H1 (cell line): ENCODE data around the gene UBIAD1. TPM values are rescaled to one million over a fixed set of nuclear protein-coding genes. Genes with fewer than 3 reads are reported as not detected.
A peak's percentile ranks its signal among the peaks of the same experiment; 100 is the strongest.

ENCODE experiments used
- CTCF ChIA-PET: fragments of 300-600 bp; sonication (Branson Sonifier 250); formaldehyde crosslinking; loops from one replicate; lab custom pipeline; 2021; ENCODE audit not compliant: partially characterized antibody; lab: Charles Lee
- POLR2A ChIA-PET: fragments of 300-600 bp; sonication (Branson Sonifier 250); formaldehyde crosslinking; loops from one replicate; lab custom pipeline; 2021; ENCODE audit warnings: inconsistent platforms; ENCODE audit not compliant: partially characterized antibody; lab: Charles Lee
- DNase-seq, 2 experiments: peaks; one replicate each; pipeline versions ENCODE4 v3.0.0 to v3.0.0-alpha.2; 2010 to 2022; ENCODE audit warnings: low spot score in 2 of 2, low read depth in 1 of 2, mixed read lengths in 1 of 2
- FAIRE-seq: peaks from 2 replicates; lab custom pipeline; 2011; peaks lifted over from hg19 to GRCh38; lab: Jason Lieb, UNC
- H2AFZ ChIP-seq: 2 replicates; pipeline ENCODE4 v1.8.1; 2012; ENCODE audit warnings: low read length, inconsistent platforms
- H2AK5ac ChIP-seq: 2 replicates; pipeline ENCODE4 v1.6.1; 2013; ENCODE audit warnings: low read depth, low read length
- H2BK120ac ChIP-seq: replicated peaks from 2 replicates; pipeline ENCODE3; 2013; ENCODE audit warnings: low read depth, low read length, inconsistent platforms
- H2BK12ac ChIP-seq: 2 replicates; pipeline ENCODE4 v1.6.1; 2013; ENCODE audit warnings: low read depth, low read length
- H2BK15ac ChIP-seq: 2 replicates; pipeline ENCODE4 v1.6.1; 2013; ENCODE audit warnings: low read length
- H2BK20ac ChIP-seq: 2 replicates; pipeline ENCODE4 v1.6.1; 2013; ENCODE audit warnings: low read length
- H2BK5ac ChIP-seq: 2 replicates; pipeline ENCODE4 v1.6.1; 2013; ENCODE audit warnings: low read depth, low read length
- H3K14ac ChIP-seq: 2 replicates; pipeline ENCODE4 v1.6.1; 2013; ENCODE audit warnings: inconsistent platforms; ENCODE audit not compliant: insufficient read length
- H3K18ac ChIP-seq: 2 replicates; pipeline ENCODE4 v1.6.1; 2013; ENCODE audit warnings: low read length; ENCODE audit errors: extremely low read depth
- H3K23ac ChIP-seq: 2 replicates; pipeline ENCODE4 v1.6.1; 2013; ENCODE audit warnings: inconsistent platforms; ENCODE audit not compliant: insufficient read length
- H3K23me2 ChIP-seq: 2 replicates; pipeline ENCODE4 v1.6.1; 2013; ENCODE audit warnings: low read depth, low read length
- H3K27ac ChIP-seq: 2 replicates; pipeline ENCODE4 v1.6.1; 2011; ENCODE audit warnings: low read depth, low read length, inconsistent platforms
- H3K27me3 ChIP-seq, 4 experiments: replicated peaks in 1 of 4; 1 replicate in 1 of 4; 2 replicates in 3 of 4; pipeline versions ENCODE4 v1.6.1 to v1.8.1; 2011 to 2013; ENCODE audit warnings: low read length in 3 of 4, mild to moderate bottlenecking in 3 of 4, inconsistent platforms in 2 of 4, mixed read lengths in 2 of 4, moderate library complexity in 1 of 4; ENCODE audit not compliant: control insufficient read depth in 3 of 4, insufficient read depth in 3 of 4; ENCODE audit errors: extremely low read depth in 1 of 4
- H3K36me3 ChIP-seq, 4 experiments: 2 replicates each; pipeline versions ENCODE4 v1.6.1 to v1.8.1; 2011 to 2013; ENCODE audit warnings: mild to moderate bottlenecking in 4 of 4, low read length in 3 of 4, moderate library complexity in 2 of 4, control low read depth in 1 of 4, inconsistent platforms in 1 of 4; ENCODE audit not compliant: insufficient read depth in 4 of 4, control insufficient read depth in 2 of 4
- H3K4ac ChIP-seq: replicated peaks from 2 replicates; pipeline ENCODE3; 2013; ENCODE audit warnings: low read length, low read depth, mixed read lengths, inconsistent platforms; ENCODE audit not compliant: insufficient read length
- H3K4me1 ChIP-seq, 4 experiments: replicated peaks in 1 of 4; 1 replicate in 1 of 4; 2 replicates in 3 of 4; pipeline versions ENCODE4 v1.6.1 to v1.8.1; 2011 to 2013; ENCODE audit warnings: low read length in 3 of 4, inconsistent platforms in 2 of 4, mixed read lengths in 1 of 4; ENCODE audit not compliant: insufficient read depth in 4 of 4, control insufficient read depth in 3 of 4
- H3K4me2 ChIP-seq, 2 experiments: 2 replicates each; pipeline versions ENCODE4 v1.6.1 to v1.8.1; 2011 to 2013; ENCODE audit warnings: low read depth in 2 of 2, low read length in 2 of 2, control low read depth in 1 of 2, inconsistent platforms in 1 of 2, mild to moderate bottlenecking in 1 of 2; ENCODE audit not compliant: insufficient read depth in 1 of 2
- H3K4me3 ChIP-seq, 4 experiments: fragments of 200-600, 300-600 bp in 1 of 4; sonication (generic), shearing (Covaris generic), sonication (Bioruptor Twin) in 1 of 4; 2 replicates each; pipeline versions ENCODE4 v1.5.1 to v1.8.1; 2011 to 2016; ENCODE audit warnings: low read length in 4 of 4, low read depth in 3 of 4, control low read depth in 2 of 4, inconsistent platforms in 2 of 4, mild to moderate bottlenecking in 2 of 4, mixed read lengths in 1 of 4, moderate library complexity in 1 of 4; ENCODE audit not compliant: insufficient read depth in 2 of 4; ENCODE audit errors: extremely low read depth in 1 of 4
- H3K56ac ChIP-seq: replicated peaks from 2 replicates; pipeline ENCODE3; 2013; ENCODE audit warnings: low read depth, mild to moderate bottlenecking, mixed read lengths, low read length, inconsistent platforms; ENCODE audit not compliant: insufficient read length
- H3K79me1 ChIP-seq: 2 replicates; pipeline ENCODE4 v1.6.1; 2013; ENCODE audit warnings: low read depth, low read length, control low read depth
- H3K79me2 ChIP-seq, 2 experiments: 2 replicates each; pipeline versions ENCODE4 v1.6.1 to v1.8.1; 2012 to 2013; ENCODE audit warnings: low read length in 2 of 2, mild to moderate bottlenecking in 2 of 2, inconsistent platforms in 1 of 2; ENCODE audit not compliant: insufficient read depth in 2 of 2, control insufficient read depth in 1 of 2
- H3K9ac ChIP-seq, 4 experiments: replicated peaks in 1 of 4; 1 replicate in 1 of 4; 2 replicates in 3 of 4; pipeline versions ENCODE4 v1.6.1 to v1.8.1; 2011 to 2013; ENCODE audit warnings: low read depth in 3 of 4, low read length in 3 of 4, control low read depth in 2 of 4, mild to moderate bottlenecking in 2 of 4, moderate library complexity in 2 of 4, inconsistent platforms in 1 of 4; ENCODE audit errors: extremely low read depth in 1 of 4
- H3K9me3 ChIP-seq, 2 experiments: 2 replicates each; pipeline versions ENCODE4 v1.6.1 to v1.8.1; 2012 to 2013; ENCODE audit warnings: mild to moderate bottlenecking in 2 of 2, moderate library complexity in 2 of 2, control low read depth in 1 of 2, inconsistent platforms in 1 of 2, low read depth in 1 of 2, low read length in 1 of 2, mixed read lengths in 1 of 2; ENCODE audit not compliant: insufficient read depth in 2 of 2
- H4K20me1 ChIP-seq, 2 experiments: replicated peaks in 1 of 2; 2 replicates each; pipeline versions ENCODE3 to v1.8.1; 2011 to 2013; ENCODE audit warnings: inconsistent platforms in 2 of 2, low read length in 2 of 2, mild to moderate bottlenecking in 1 of 2; ENCODE audit not compliant: insufficient read depth in 2 of 2, control insufficient read depth in 1 of 2
- H4K5ac ChIP-seq: 2 replicates; pipeline ENCODE4 v1.6.1; 2013; ENCODE audit warnings: low read length, low read depth, mixed read lengths, inconsistent platforms; ENCODE audit not compliant: insufficient read length
- H4K8ac ChIP-seq: 2 replicates; pipeline ENCODE4 v1.8.0; 2013; ENCODE audit warnings: mild to moderate bottlenecking, moderate library complexity, low read length, inconsistent platforms; ENCODE audit not compliant: insufficient read depth; ENCODE audit errors: extremely low read depth
- H4K91ac ChIP-seq: replicated peaks from 2 replicates; pipeline ENCODE3; 2013; ENCODE audit warnings: low read length, mixed read lengths, inconsistent platforms; ENCODE audit not compliant: insufficient read length
- HDAC2 ChIP-seq, 2 experiments: fragments of 300-600 bp in 1 of 2; sonication (generic) in 1 of 2; IDR thresholded peaks; 2 replicates each; pipeline ENCODE4 v1.6.1; 2011 to 2012; ENCODE audit warnings: low read depth in 2 of 2, low read length in 2 of 2, mild to moderate bottlenecking in 2 of 2, moderate library complexity in 2 of 2, borderline replicate concordance in 1 of 2, inconsistent platforms in 1 of 2
- JUN ChIP-seq: IDR thresholded peaks from 2 replicates; pipeline ENCODE4 v1.6.1; 2011; ENCODE audit warnings: low read depth, mild to moderate bottlenecking, improper control_type of control experiment, low read length
- SP1 ChIP-seq: IDR thresholded peaks from 2 replicates; pipeline ENCODE4 v1.6.1; 2011; ENCODE audit warnings: low read depth, low read length
- TBP ChIP-seq: IDR thresholded peaks from 2 replicates; pipeline ENCODE4 v1.6.1; 2011; ENCODE audit warnings: low read depth, low read length, improper control_type of control experiment
- WGBS, 2 experiments: shearing (Covaris generic) in 1 of 2; methylation state at CpG; one replicate each; pipeline versions ENCODE4 v1.1.6 to v1.1.7; 2013 to 2015; ENCODE audit warnings: low lambda C conversion rate in 2 of 2, mixed read lengths in 2 of 2, inconsistent platforms in 1 of 2, low coverage in 1 of 2, missing lambda C conversion rate in 1 of 2; ENCODE audit not compliant: insufficient replicate concordance in 2 of 2, insufficient coverage in 1 of 2, insufficient read length in 1 of 2; ENCODE audit errors: extremely low coverage in 1 of 2, missing lambda C conversion rate in 1 of 2; 5-methylcytosine and 5-hydroxymethylcytosine counted together
- polyA plus RNA-seq, 7 experiments: library from polyadenylated mRNA; depleted of rRNA in 3 of 7; stranded (reverse) in 5 of 7; unstranded in 2 of 7; fragments of >200 nt in 5 of 7; fragments of 200-250 nt in 2 of 7; gene quantifications; 1 replicate in 5 of 7; 2 replicates in 1 of 7; 4 replicates in 1 of 7; pipeline versions ENCODE4 v1.2.1 to v1.2.3, GENCODE V29; 2011 to 2013; ENCODE audit warnings: missing spikeins in 2 of 7, mixed read lengths in 2 of 7
- total RNA-seq: library from RNA; stranded (reverse); fragmentation: NEBNext Ultra II Directional; extraction: Animal tissue kit (Norgen Biotek cat#: 25700); gene quantifications from 2 replicates; pipeline ENCODE4 v1.2.1, GENCODE V29; 2021

The UBIAD1 gene
- total and polyA plus RNA-seq, 2 of the 8 experiments (the other 6 are each of a cell fraction or from before 2014, with no cell fraction given), result 23.4 to 26.6 TPM

DNA sequence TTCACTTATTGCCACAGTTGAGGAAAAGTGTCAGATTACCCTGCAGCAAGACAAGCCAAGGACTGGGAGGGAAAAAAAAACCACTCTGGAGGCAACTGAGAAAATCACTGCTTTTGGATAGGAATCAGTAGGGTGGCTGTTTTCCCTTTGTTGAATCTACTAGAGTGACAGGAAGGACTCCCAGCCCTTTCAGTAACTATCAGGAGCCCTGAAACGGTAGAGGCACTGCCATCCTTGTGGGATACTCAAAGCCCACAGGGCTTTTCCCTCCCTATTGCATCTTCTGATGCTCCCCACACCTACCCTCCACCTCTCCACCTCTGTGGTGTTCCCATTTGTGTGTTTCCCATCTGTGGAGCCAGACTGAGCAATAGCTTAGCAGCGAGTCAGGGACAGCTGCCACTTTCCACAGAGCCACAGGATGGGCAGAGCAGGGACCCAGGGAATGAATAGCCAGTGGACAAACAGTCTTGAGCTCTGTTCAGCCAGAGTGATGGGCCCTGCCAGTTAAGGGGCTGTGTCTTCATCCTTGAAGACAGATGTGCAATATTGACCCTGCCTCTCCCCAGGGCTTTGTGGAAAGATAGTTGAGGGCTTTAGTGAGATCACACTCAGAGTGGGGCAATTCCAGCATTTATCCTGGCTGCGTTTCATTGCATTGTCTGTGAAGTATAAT, 13.9 kb downstream of the UBIAD1 start:
- POLR2A ChIA-PET, result interaction anchor here (0.7 to 1.5 kb wide), 4 partner anchors 8 to 17 kb away, joined by 3 to 7 read pairs (median 6); no protein-coding TSS in a partner anchor
- H2BK12ac ChIP-seq, result peak overlapping the region; percentile 43; the same call in 1 of the 2 replicates
- H3K27ac ChIP-seq, result peak overlapping the region; percentile 33

More for the DNA sequence above, 13.9 kb downstream of the UBIAD1 start:
- Histone ChIP-seq H3K14ac (no peak overlapping the region), H3K4me2 (peak overlapping the region; percentile 9 to 57), H2BK20ac (peak overlapping the region; percentile 36; the same call in 1 of the 2 replicates), H4K91ac (peak overlapping the region; percentile 35), H3K79me1 (peaks cover 16% of the 10 kb centered on the region), H4K5ac (peak overlapping the region; percentile 34), H3K23me2 (no peaks in the 10 kb centered on the region; the same call in 1 of the 2 replicates), H3K56ac (no peak overlapping the region), H3K4me3 (peak overlapping the region in 1 of 4 experiments; percentile 29; a peak in 1 of 8 replicates), H2BK120ac (peak overlapping the region; percentile 10), H3K36me3 (peaks cover 0 to 8% (median 1%) of the 10 kb centered on the region in 4 experiments; a peak in 3 of 8 replicates), H3K4me1 (peaks cover 9 to 28% (median 22%) of the 10 kb centered on the region in 4 experiments), H4K20me1 (no peaks in the 10 kb centered on the region), H3K4ac (peak overlapping the region; percentile 35), H3K18ac (peak overlapping the region; percentile 73), H3K9me3 (no peaks in the 10 kb centered on the region), H2AFZ (no peak overlapping the region), H4K8ac (no peak overlapping the region), H2AK5ac (peak overlapping the region; percentile 29; the same call in 1 of the 2 replicates), H3K27me3 (no peaks in the 10 kb centered on the region), H2BK15ac (peak overlapping the region; percentile 18), H3K23ac (no peak overlapping the region), H2BK5ac (peak overlapping the region; percentile 84; the same call in 1 of the 2 replicates), H3K9ac (0 out of 7 replicates have a peak overlapping the region, but pooled peaks of 1 of the 4 experiments have one; percentile 26), H3K79me2 (peaks cover 3 to 29% of the 10 kb centered on the region in 2 experiments; a peak in 3 of 4 replicates)
- DNase-seq (peak; percentile 10 to 53), FAIRE-seq (peak; percentile 97)
- CTCF ChIA-PET, result interaction anchor here (0.7 to 1.8 kb wide), 10 partner anchors 14 to 366 kb away, joined by 3 to 5 read pairs (median 3); partner anchors contain the start of gene UBIAD1
- WGBS, 2 experiments, result 53% methylated on average over 3 of the region's 3 CpGs; no CpG with 5 or more reads in 1 of the 2 experiments
- 0 out of 4 replicates have a peak, but pooled peaks of 1 of the 2 experiments have one; percentile 40 for TF ChIP-seq HDAC2 (IDR thresholded peaks at IDR 0.05; ENCODE audit: borderline replicate concordance in 1 of 2, low read depth in 2 of 2, low read length in 2 of 2)
- TF ChIP-seq TBP, result no peak
- TF ChIP-seq SP1, result 0 out of 2 replicates have a peak, but pooled peaks have one; percentile 44
- no peak for TF ChIP-seq JUN
